ENCODE results near the gene SLC1A7.

DNA sequence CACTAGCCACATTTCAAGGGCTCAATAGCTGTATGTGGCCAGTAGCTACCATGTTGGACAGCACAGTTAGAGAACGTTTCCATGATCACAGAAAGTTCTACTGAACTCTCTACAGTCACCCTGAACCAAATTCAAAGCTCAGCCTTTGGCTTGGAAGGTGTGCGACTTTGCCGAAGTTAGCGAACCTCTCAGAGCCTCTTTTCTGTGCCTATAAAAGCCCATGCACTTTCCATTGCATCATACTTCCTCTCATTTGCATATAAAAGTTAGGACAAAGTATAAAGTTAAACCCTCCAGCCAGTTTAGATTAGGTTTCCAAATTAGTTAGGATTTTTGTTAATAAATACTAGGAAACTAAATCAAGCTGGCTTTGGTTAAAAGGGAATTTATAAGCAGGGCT is 4.7 kb upstream of the SLC1A7 start:
- TF ChIP-seq POLR2A (IDR thresholded peaks at IDR 0.05; ENCODE audit: low read depth, low read length) (no peak), POLR2AphosphoS5 (IDR thresholded peaks at IDR 0.05; ENCODE audit: low read depth, low read length) (no peak), TAF1 (IDR thresholded peaks at IDR 0.05; ENCODE audit: low read depth, low read length) (no peak), SPI1 (IDR thresholded peaks at IDR 0.05; ENCODE audit: low read depth, low read length) (no peak), PAX5 (IDR thresholded peaks at IDR 0.05; ENCODE audit: insufficient read depth, low read length, severe bottlenecking) (no peak)

All from GM12891 (cell line).